Adipocyte (in vitro differentiated cells): ENCODE results near the gene SPATA25.
"Not testable (repeated sequence)": the region's sequence is repeated elsewhere in the genome, so short reads cannot be mapped to it uniquely, and the experiment has no call there.

Experiments
- DNase-seq: peaks from one replicate; pipeline ENCODE4 v3.0.0-alpha.2; 2015; ENCODE audit warnings: low read depth
- H3K27me3 ChIP-seq: replicated peaks from 2 replicates; pipeline ENCODE4 v1.7.0; 2013; ENCODE audit warnings: mild to moderate bottlenecking, low read length, moderate library complexity; ENCODE audit not compliant: control insufficient read depth, insufficient read depth
- H3K36me3 ChIP-seq: 2 replicates; pipeline ENCODE4 v1.7.0; 2013; ENCODE audit warnings: low read length, mild to moderate bottlenecking, moderate library complexity; ENCODE audit not compliant: control insufficient read depth, insufficient read depth, severe bottlenecking
- H3K4me1 ChIP-seq: 2 replicates; pipeline ENCODE4 v1.7.0; 2013; ENCODE audit warnings: mild to moderate bottlenecking, low read length, moderate library complexity; ENCODE audit not compliant: control insufficient read depth, insufficient read depth
- H3K4me3 ChIP-seq: 2 replicates; pipeline ENCODE4 v1.7.0; 2013; ENCODE audit warnings: mild to moderate bottlenecking, low read length, moderate library complexity
- H3K9ac ChIP-seq: 2 replicates; pipeline ENCODE4 v1.7.0; 2013; ENCODE audit warnings: mild to moderate bottlenecking, low read length, moderate library complexity
- H3K9me3 ChIP-seq: 2 replicates; pipeline ENCODE4 v1.7.0; 2013; ENCODE audit warnings: mild to moderate bottlenecking, low read length, moderate library complexity; ENCODE audit not compliant: control insufficient read depth

SPATA25 gene

DNA sequence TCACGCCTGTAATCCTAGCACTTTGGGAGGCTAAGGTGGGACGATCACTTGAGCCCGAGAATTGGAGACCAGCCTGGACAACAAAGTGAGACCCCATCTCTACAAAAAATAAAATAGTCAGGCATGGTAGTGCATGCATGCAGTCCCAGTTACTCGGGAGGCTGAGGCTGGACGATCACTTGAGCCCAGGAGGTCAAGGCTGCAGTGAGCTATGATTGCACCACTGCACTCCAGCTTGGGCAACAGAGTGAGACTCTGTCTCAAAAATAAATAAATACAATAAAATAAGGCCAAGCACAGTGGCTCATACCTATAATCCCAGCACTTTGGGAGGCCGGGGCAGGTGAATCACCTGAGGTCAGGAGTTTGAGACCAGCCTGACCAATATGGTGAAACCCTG, 13.9 kb upstream of the SPATA25 start:
- not testable (repeated sequence) for H3K27me3 ChIP-seq, H3K4me1 ChIP-seq, H3K9me3 ChIP-seq, H3K4me3 ChIP-seq, H3K9ac ChIP-seq, DNase-seq
- H3K36me3 ChIP-seq: peaks cover 96% of the 10 kb centered on the region

DNA sequence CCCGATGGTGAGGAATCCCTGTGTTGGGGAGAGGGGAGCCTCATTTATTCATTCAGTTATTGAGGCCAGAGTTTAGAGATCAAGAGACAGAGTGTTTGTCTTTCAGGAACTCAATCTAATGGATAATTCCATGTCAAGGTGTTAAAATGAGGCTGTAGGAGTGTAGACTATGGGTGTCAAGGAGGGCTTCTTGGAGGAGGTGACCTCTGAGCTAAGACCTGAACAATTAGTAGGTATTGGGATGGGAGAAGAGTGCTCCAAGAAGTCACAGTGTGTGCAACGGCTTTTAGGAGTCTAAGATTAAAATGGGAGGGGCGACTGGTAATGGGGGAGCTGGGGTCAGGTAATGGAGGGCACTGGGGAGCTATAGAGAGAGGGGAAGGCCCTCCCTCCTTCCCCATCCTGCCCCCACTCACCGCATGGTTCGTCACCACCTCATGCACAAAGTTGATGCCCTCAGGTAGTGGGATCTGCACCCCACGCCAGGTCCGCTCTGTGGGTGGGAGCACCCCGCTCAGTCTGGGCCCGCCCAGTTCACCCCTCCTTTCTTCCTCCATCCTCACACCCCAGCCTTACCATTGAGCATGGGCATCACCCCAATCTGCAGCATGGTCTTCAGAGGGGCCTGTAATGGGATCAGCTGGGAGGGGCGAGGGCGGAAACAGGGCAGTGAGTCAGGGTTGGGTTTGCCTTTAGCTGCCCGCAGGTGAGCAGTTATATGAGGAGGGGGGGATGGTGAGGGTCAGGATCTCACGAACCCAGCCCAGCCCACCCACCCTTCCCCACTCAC, 11.8 kb upstream of the SPATA25 start:
- no peaks in the 10 kb centered on the region for H3K4me1 ChIP-seq
- H3K4me3 ChIP-seq: no peak overlapping the region
- no peak overlapping the region for H3K9ac ChIP-seq
- no peaks in the 10 kb centered on the region for H3K9me3 ChIP-seq
- no peak for DNase-seq
- no peaks in the 10 kb centered on the region for H3K27me3 ChIP-seq
- H3K36me3 ChIP-seq: peaks cover 79% of the 10 kb centered on the region

DNA sequence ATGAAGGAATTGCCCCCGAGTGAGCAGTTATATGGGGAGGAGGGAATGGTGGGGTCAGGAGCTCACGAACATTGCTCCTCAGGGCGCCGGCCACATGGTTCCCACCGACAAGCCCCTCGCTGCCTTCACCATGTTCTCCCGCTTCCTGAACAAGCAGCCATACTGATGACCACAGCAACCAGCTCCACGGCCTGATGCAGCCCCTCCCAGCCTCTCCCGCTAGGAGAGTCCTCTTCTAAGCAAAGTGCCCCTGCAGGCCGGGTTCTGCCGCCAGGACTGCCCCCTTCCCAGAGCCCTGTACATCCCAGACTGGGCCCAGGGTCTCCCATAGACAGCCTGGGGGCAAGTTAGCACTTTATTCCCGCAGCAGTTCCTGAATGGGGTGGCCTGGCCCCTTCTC, 10.9 kb upstream of the SPATA25 start:
- Histone ChIP-seq H3K36me3 (peaks cover 76% of the 10 kb centered on the region), H3K9ac (no peak overlapping the region), H3K27me3 (no peaks in the 10 kb centered on the region), H3K4me1 (no peaks in the 10 kb centered on the region), H3K4me3 (no peak overlapping the region), H3K9me3 (no peaks in the 10 kb centered on the region)
- no peak for DNase-seq

DNA sequence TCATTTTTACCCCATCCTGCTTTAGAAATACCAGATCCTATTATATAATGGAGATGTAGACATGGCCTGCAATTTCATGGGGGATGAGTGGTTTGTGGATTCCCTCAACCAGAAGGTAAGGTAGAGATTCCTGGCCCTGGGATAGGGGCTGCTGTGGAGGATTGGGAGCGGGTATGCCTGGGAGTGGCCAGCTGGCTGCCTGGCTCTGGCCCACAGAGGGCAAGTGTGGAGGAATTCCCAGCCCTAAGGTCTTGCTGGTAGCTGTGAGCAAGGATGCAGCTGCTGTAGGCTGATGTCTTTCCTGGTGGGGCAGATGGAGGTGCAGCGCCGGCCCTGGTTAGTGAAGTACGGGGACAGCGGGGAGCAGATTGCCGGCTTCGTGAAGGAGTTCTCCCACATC, 10.3 kb upstream of the SPATA25 start:
- H3K4me1 ChIP-seq: no peaks in the 10 kb centered on the region
- H3K36me3 ChIP-seq: peaks cover 72% of the 10 kb centered on the region
- no peak overlapping the region for H3K4me3 ChIP-seq
- H3K9me3 ChIP-seq: no peaks in the 10 kb centered on the region
- no peak overlapping the region for H3K9ac ChIP-seq
- no peaks in the 10 kb centered on the region for H3K27me3 ChIP-seq
- DNase-seq: no peak

DNA sequence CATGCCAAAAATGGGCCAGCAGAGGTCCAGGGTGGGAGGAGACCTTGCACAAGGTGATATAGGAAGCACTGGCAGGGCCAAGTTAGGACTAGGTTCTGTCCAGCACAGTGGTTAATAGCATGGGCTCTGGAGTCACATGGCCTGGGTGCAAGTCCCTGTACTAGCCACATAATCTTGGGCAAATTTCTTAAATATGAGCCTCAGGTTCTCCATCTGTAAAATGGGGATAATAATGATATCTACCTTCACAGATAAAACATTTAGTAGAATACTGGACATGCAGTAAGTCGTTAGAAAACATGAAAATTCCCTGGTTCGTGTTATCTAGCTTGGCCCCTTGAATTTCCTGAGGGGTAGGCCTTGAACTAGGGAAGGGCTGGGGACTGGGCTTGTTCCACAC, 9.9 kb upstream of the SPATA25 start:
- peaks cover 71% of the 10 kb centered on the region for H3K36me3 ChIP-seq
- no peak overlapping the region for H3K9ac ChIP-seq
- peaks cover 4% of the 10 kb centered on the region for H3K4me1 ChIP-seq
- H3K9me3 ChIP-seq: no peaks in the 10 kb centered on the region
- no peak for DNase-seq
- no peak overlapping the region for H3K4me3 ChIP-seq
- H3K27me3 ChIP-seq: no peaks in the 10 kb centered on the region

DNA sequence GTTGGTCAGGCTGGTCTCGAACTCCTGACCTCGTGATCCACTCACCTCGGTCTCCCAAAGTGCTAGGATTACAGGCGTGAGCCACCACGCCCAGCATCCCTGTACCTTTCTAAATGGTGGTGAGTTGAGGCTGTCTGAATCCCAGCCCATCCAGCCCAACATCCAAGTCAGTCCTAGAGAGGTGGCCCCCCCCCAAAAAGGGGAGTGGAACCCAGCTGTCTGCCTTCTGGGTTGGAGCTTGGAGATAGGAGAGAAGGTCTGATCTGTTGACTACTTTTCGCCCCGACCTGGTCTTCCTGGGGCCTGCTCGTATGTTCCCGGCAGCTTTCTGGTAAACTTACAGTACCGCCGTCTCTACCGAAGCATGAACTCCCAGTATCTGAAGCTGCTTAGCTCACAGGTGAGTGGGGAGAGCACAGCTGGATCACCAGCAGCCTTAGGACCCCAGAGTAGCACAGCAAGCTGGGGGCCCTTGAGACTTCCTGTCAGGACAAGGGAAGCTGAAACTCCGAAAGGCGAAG, 9.3 kb upstream of the SPATA25 start:
- H3K9me3 ChIP-seq: no peaks in the 10 kb centered on the region

DNA sequence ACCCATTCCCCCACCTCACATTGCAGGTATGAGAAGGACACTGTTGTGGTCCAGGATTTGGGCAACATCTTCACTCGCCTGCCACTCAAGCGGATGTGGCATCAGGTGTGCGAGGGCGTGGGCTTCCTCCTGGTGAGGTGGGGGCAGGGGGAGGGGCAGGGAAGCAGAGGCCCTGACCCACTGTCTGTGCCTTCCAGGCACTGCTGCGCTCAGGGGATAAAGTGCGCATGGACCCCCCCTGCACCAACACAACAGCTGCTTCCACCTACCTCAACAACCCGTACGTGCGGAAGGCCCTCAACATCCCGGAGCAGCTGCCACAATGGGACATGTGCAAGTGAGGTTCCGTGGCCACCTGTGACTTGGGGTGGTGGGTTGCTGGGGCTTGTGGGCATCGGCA, 7.4 kb upstream of the SPATA25 start:
- Histone ChIP-seq H3K4me3 (no peak overlapping the region), H3K4me1 (peaks cover 20% of the 10 kb centered on the region), H3K27me3 (no peaks in the 10 kb centered on the region), H3K9ac (no peak overlapping the region), H3K9me3 (no peaks in the 10 kb centered on the region), H3K36me3 (peaks cover 48% of the 10 kb centered on the region)
- DNase-seq: no peak

More for the DNA sequence above, 9.3 kb upstream of the SPATA25 start:
- no peaks in the 10 kb centered on the region for H3K27me3 ChIP-seq
- H3K4me3 ChIP-seq: no peak overlapping the region
- H3K36me3 ChIP-seq: peaks cover 65% of the 10 kb centered on the region
- DNase-seq: no peak
- H3K4me1 ChIP-seq: peaks cover 10% of the 10 kb centered on the region
- no peak overlapping the region for H3K9ac ChIP-seq

DNA sequence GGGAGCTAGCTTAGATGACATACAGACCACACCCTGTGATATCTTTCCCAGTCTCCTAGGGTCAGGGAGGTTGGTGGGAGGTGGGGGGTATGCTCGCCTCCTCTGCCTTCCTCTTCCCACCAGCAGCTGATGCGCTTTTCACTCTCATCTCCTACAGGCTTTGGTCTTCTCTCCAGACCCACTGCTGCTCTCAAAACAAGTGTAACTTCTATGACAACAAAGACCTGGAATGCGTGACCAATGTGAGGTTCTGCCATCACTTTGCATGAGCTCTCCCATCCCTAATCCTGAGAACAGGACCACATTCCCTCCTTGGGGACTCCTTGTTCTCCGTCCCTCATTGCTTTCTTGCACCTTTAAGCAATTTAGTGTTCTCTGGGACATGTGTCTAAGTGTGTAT, 6.4 kb upstream of the SPATA25 start:
- Histone ChIP-seq H3K27me3 (no peaks in the 10 kb centered on the region), H3K9ac (no peak overlapping the region), H3K4me3 (no peak overlapping the region), H3K4me1 (peaks cover 20% of the 10 kb centered on the region), H3K36me3 (peaks cover 39% of the 10 kb centered on the region), H3K9me3 (no peaks in the 10 kb centered on the region)
- DNase-seq: no peak

DNA sequence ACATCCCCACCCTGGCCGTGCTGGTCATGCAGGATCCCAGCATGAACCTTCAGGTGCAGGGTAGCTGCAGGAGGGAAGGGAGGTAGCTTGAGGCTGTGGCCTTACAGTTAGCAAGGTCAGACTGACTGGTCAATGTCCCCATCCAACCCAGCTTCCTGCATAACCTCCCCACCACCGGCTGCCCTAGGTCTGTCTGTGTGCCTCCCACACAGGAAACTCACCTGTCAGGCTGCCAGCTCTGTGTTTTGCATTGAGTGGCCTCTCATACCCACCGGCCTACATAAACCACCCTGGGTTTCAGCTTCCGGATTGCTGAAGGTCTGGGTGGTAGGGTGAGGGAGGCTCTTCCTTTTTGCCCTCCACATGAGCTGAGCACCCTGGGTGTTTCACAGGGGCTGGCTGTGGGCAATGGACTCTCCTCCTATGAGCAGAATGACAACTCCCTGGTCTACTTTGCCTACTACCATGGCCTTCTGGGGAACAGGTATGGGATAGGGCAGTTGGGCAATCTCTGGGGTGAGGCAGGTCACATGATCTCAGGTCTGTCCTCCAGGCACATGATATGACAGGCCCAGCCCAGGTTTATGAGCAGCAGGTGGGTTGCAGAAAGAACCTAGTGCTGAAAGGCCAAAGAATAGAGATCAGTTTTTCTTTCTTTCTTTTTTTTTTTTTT, 5.5 kb upstream of the SPATA25 start:
- no peaks in the 10 kb centered on the region for H3K9me3 ChIP-seq
- no peaks in the 10 kb centered on the region for H3K27me3 ChIP-seq
- H3K36me3 ChIP-seq: peaks cover 30% of the 10 kb centered on the region
- no peak overlapping the region for H3K4me3 ChIP-seq
- H3K4me1 ChIP-seq: peaks cover 20% of the 10 kb centered on the region
- H3K9ac ChIP-seq: peak overlapping the region; percentile 83
- no peak for DNase-seq

DNA sequence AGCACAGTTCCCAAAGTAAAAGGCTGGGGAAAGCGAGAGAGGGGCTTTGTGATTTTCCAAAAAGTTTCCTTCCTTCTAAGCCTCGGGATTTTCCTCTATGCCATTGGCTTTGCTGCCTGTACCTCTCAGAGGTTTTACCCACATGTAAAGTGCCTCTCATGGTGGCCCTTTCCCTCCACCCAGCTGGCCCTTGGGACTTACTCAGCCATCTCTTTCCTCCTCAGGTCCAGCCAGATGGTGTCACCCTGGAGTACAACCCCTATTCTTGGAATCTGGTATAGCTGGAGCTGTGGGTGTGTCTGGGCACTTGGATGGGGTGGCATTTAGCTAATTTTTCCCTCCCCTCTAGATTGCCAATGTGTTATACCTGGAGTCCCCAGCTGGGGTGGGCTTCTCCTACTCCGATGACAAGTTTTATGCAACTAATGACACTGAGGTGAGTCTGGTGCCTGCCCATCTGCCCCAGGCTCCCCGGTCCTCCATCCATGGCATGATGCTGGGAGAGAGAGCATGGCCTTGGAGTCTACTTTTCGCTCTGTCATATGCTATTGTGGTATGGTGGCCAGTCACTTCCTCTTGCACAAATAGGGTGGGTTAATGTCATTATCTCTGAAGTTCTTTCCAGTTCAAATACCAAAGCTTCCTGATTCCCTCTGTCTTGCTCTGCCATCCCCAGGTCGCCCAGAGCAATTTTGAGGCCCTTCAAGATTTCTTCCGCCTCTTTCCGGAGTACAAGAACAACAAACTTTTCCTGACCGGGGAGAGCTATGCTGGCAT, 4.8 kb upstream of the SPATA25 start:
- DNase-seq: peak; percentile 45
- Histone ChIP-seq H3K9ac (peak overlapping the region; percentile 83), H3K27me3 (no peaks in the 10 kb centered on the region), H3K36me3 (peaks cover 23% of the 10 kb centered on the region), H3K4me3 (peak overlapping the region; percentile 82), H3K9me3 (no peaks in the 10 kb centered on the region), H3K4me1 (peaks cover 20% of the 10 kb centered on the region)
